ENCODE results near the gene CPT1C. TPM values are rescaled to one million over a fixed set of nuclear protein-coding genes. Genes with fewer than 3 reads are reported as not detected.

Gene CPT1C
- total and polyA plus RNA-seq, 2 of the 4 experiments (the other 2 are of a cell fraction) = 14.2 to 56.1 TPM

DNA sequence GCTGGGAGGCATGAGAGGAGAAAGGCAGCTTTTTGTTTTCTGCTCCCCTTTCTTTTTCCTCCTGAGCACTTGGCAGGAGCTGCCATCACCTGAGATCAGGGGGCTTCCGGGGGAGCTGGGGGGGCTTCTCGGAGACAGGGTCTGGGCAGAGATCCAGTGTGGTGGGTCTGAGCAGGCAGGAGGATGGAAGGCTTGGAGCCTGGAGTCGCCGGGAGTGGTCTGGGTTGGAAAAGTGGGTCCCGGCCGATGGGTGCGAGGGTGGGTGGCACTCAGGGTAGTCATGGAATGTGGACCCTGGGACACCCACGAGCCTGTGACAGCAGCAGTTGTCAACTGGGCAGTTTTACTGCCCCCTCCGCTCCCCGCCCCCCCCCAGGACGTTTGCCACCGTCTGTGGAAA, 3.8 kb upstream of the CPT1C start:
- Histone ChIP-seq H3K4me3 (ENCODE audit: insufficient read depth, low read depth, low read length) (no peak overlapping the region), H4K8ac (ENCODE audit: low read depth in 2 of 2, low read length in 2 of 2) (no peak overlapping the region), H3K9ac (ENCODE audit: low read depth, low read length) (no peak overlapping the region), H3K4me1 (ENCODE audit: control insufficient read depth, insufficient read depth, low read length) (peaks cover 9% of the 10 kb centered on the region), H3K4ac (ENCODE audit: low read depth, low read length) (no peak overlapping the region), H2AFZ (replicated peaks; ENCODE audit: low read length, poor library complexity) (no peak overlapping the region), H3K4me2 (ENCODE audit: low read depth, low read length) (no peak overlapping the region), H4K91ac (ENCODE audit: insufficient read depth, low read depth, low read length) (no peak overlapping the region), H3K27ac (ENCODE audit: insufficient read depth, low read length) (no peak overlapping the region), H3K56ac (ENCODE audit: extremely low read depth, insufficient read depth, low read length) (no peak overlapping the region), H3K27me3 (ENCODE audit: control insufficient read depth, insufficient read depth, low read length) (no peaks in the 10 kb centered on the region), H2BK5ac (ENCODE audit: low read depth, low read length, poor library complexity, severe bottlenecking) (no peak overlapping the region), H3K9me1 (ENCODE audit: insufficient read depth, low read length) (peaks cover 5% of the 10 kb centered on the region; the same call in 1 of the 2 replicates), H3K79me1 (ENCODE audit: low read depth in 1 of 2, low read length in 2 of 2) (peaks cover 18 to 56% of the 10 kb centered on the region in 2 experiments), H4K20me1 (ENCODE audit: insufficient read depth, low read length) (peaks cover 26% of the 10 kb centered on the region), H3K23ac (ENCODE audit: low read depth, low read length) (no peak overlapping the region), H2AK9ac (replicated peaks; ENCODE audit: low read depth, low read length, poor library complexity) (no peak overlapping the region), H3K18ac (ENCODE audit: low read depth, low read length) (no peak overlapping the region), H3K36me3 (ENCODE audit: control insufficient read depth, insufficient read depth, low read length) (peaks cover 43% of the 10 kb centered on the region), H3K9me3 (ENCODE audit: control insufficient read depth, insufficient read depth, low read length) (no peaks in the 10 kb centered on the region), H2BK120ac (ENCODE audit: low read depth, low read length) (no peak overlapping the region), H3K14ac (replicated peaks; ENCODE audit: low read depth, low read length) (no peak overlapping the region), H2BK15ac (ENCODE audit: low read depth, low read length) (no peak overlapping the region), H2AK5ac (ENCODE audit: low read depth, low read length) (no peak overlapping the region), H4K5ac (ENCODE audit: low read depth, low read length) (no peak overlapping the region), H2BK20ac (ENCODE audit: low read depth, low read length) (no peak overlapping the region)
- CTCF ChIA-PET = no interaction called here
- POLR2A ChIA-PET (ENCODE audit: unreplicated experiment) = interaction anchor here (1.1 kb wide), 1 partner anchor 47 kb away, joined by 3 read pairs; the partner anchor contains the start of gene RRAS
- TF ChIP-seq CHD1 (IDR thresholded peaks at IDR 0.05; ENCODE audit: low read depth, low read length) (no peak), BHLHE40 (IDR thresholded peaks at IDR 0.05; ENCODE audit: low read depth, low read length) (no peak), RCOR1 (IDR thresholded peaks at IDR 0.05; ENCODE audit: insufficient replicate concordance, low read length) (no peak), FOS (IDR thresholded peaks at IDR 0.05; ENCODE audit: low read depth, low read length) (no peak), POLR2A (IDR thresholded peaks at IDR 0.05; ENCODE audit: low read depth, low read length) (no peak), RAD21 (IDR thresholded peaks at IDR 0.05; ENCODE audit: low read length) (no peak), MAFK (IDR thresholded peaks at IDR 0.05; ENCODE audit: low read depth, low read length) (no peak), MAZ (IDR thresholded peaks at IDR 0.05; ENCODE audit: borderline replicate concordance, low read depth, low read length) (no peak), MXI1 (IDR thresholded peaks at IDR 0.05; ENCODE audit: borderline replicate concordance, low read depth, low read length) (no peak), NFE2L2 (IDR thresholded peaks at IDR 0.05; ENCODE audit: low read depth, low read length) (no peak), CTCF (conservative IDR thresholded peaks at IDR 0.05; ENCODE audit: low read depth, low read length) (no peak), SMC3 (IDR thresholded peaks at IDR 0.05; ENCODE audit: low read depth, low read length) (no peak), CEBPB (IDR thresholded peaks at IDR 0.05; ENCODE audit: low read depth, low read length) (no peak)
- TF ChIP-seq, protein P1, sequence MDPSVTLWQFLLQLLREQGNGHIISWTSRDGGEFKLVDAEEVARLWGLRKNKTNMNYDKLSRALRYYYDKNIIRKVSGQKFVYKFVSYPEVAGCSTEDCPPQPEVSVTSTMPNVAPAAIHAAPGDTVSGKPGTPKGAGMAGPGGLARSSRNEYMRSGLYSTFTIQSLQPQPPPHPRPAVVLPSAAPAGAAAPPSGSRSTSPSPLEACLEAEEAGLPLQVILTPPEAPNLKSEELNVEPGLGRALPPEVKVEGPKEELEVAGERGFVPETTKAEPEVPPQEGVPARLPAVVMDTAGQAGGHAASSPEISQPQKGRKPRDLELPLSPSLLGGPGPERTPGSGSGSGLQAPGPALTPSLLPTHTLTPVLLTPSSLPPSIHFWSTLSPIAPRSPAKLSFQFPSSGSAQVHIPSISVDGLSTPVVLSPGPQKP (IDR thresholded peaks at IDR 0.05; ENCODE audit: borderline replicate concordance, low read depth, low read length) = no peak
- TF ChIP-seq, protein P2, sequence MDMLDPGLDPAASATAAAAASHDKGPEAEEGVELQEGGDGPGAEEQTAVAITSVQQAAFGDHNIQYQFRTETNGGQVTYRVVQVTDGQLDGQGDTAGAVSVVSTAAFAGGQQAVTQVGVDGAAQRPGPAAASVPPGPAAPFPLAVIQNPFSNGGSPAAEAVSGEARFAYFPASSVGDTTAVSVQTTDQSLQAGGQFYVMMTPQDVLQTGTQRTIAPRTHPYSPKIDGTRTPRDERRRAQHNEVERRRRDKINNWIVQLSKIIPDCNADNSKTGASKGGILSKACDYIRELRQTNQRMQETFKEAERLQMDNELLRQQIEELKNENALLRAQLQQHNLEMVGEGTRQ (IDR thresholded peaks at IDR 0.05; ENCODE audit: low read depth, low read length) = no peak
- dilution Hi-C loops (cut with HindIII; ENCODE audit: low sequenced_read_pairs, unreplicated experiment) (no loop called here), intact Hi-C loops (cut with micrococcal nuclease) (no loop called here), in situ Hi-C loops (cut with MboI; ENCODE audit: low sequenced_read_pairs) (loop anchor here (10.0 kb wide), 1 partner anchor 168 kb away; the partner anchor contains the start of gene PTOV1)
- WGBS, 2 experiments (ENCODE audit: extremely low coverage in 2 of 2, insufficient read length in 1 of 2) = 58% methylated on average over 2 of the region's 12 CpGs; no CpG with 5 or more reads in 1 of the 2 experiments
- ATAC-seq (ENCODE audit: low read depth) (no peak), DNase-seq (no peak)
- no TSS peak for BruUV-seq (replicated peaks)
